ENCODE results near the gene CNGA3.

The CNGA3 gene

GRCh38 chr2:98445683-98446581 lies 99.7 kb downstream of the CNGA3 start:
- DNase-seq: no peak

GRCh38 chr2:98446850-98447249 lies 100.6 kb downstream of the CNGA3 start:
- no peak for DNase-seq
